ENCODE measurements around the gene NOX4.
"Not testable (repeated sequence)": the region's sequence is repeated elsewhere in the genome, so short reads cannot be mapped to it uniquely, and the experiment has no call there.

Gene NOX4

DNA sequence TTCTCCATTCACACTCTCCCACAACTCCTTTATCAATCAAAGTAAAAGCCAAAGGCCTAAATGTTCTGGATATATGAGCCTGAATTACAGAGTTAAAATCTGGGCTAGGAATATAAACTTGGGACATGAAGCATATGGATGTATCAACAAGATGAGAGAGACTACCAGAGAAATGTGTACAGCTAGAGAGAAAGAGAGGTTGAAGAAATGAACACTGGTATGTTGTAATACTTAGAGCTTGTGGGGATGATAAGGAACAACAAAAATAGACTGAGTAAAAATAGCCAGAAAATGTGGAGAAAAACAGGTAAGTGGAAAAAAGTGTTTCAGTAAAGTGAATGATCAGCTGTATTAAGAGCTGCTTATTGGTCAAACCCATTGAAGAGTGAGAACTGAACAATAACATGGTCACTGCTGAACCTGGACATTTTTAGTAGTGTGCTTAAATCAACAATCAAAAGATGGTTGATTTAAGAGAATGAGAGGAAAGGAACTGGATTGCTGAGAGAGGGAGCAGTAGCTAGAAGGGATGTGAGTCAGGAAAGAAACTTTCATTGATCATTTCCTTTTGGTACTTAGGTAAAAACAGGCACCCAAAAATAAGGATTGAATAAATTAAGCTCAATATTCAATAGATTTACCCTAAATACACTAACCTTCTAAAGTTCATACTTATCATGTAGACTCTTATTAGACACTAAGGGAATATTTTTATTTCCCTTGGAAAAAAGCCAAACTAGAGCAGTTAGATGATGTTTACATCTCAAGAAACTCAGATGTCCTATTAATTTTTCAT lies 111.0 kb downstream of the NOX4 start:
- H3K27me3 Mint-ChIP-seq; H3K4me3 Mint-ChIP-seq; H3K36me3 Mint-ChIP-seq; H3K9me3 Mint-ChIP-seq (ENCODE audit: low read depth); H3K27ac Mint-ChIP-seq; H3K4me1 Mint-ChIP-seq (ENCODE audit: low read depth): not testable (repeated sequence)

DNA sequence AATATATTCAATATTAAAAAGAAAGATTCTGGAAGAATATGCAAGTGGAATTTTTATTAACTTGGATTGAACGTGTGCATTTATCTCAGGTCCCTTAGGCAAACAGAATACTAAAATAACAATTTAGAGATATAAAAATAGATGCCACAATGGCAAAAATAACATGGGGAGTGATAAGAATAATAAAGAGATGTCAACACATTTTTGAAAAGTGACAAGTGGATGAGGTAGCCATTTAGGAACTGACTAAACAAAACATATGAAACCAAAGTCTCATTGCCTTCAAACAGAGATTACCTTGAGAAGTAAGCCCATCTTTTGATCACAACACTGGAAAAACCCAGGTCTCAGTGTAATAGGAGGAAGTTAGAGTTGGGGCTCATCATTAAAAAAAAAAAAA lies 112.2 kb downstream of the NOX4 start:
- not testable (repeated sequence) for H3K9me3 Mint-ChIP-seq (ENCODE audit: low read depth); H3K27me3 Mint-ChIP-seq; H3K4me3 Mint-ChIP-seq; H3K36me3 Mint-ChIP-seq; H3K27ac Mint-ChIP-seq; H3K4me1 Mint-ChIP-seq (ENCODE audit: low read depth)

DNA sequence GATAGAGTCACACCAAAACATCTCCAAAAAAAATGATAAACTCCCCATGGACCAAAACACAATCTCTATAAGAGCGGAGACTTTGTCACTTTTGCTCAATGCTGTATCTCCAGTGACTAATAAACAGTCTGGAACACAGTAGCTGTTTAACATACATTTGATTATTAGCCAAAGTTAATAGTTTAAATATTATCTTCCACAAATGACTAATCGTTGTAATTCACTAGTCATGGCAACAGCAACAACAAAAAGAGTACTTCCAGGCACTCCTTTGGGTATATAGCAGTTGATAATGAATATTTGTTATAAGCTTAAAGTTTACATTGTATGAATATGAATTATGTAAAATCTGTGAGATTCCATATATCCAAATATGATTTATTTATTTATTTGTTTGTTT lies 121.8 kb downstream of the NOX4 start:
- H3K4me3 Mint-ChIP-seq; H3K4me1 Mint-ChIP-seq (ENCODE audit: low read depth): not testable (repeated sequence)

DNA sequence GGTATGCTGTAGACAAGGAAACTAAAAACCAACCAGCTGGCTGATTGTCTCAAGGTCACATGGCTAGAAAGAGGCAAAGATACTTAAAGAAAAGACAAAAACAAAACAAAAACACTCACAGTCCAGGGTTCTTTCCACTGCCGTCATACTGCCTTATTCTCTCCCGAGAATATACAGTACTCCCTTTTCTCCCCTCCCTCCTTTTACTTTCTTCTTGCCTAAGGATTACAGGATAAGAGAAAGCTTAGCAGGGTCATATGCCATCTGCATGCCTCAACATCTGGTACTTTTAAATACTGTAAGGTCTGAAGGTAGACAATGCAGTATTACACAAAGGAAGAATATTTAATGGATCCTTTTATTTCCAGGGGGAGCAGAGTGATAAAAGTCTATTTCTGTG lies 126.3 kb downstream of the NOX4 start:
- not testable (repeated sequence) for H3K4me1 Mint-ChIP-seq (ENCODE audit: low read depth); H3K9me3 Mint-ChIP-seq (ENCODE audit: low read depth); H3K36me3 Mint-ChIP-seq; H3K27me3 Mint-ChIP-seq; H3K4me3 Mint-ChIP-seq; H3K27ac Mint-ChIP-seq

More for the DNA sequence above, 121.8 kb downstream of the NOX4 start:
- not testable (repeated sequence) for H3K36me3 Mint-ChIP-seq; H3K27me3 Mint-ChIP-seq; H3K9me3 Mint-ChIP-seq (ENCODE audit: low read depth); H3K27ac Mint-ChIP-seq

DNA sequence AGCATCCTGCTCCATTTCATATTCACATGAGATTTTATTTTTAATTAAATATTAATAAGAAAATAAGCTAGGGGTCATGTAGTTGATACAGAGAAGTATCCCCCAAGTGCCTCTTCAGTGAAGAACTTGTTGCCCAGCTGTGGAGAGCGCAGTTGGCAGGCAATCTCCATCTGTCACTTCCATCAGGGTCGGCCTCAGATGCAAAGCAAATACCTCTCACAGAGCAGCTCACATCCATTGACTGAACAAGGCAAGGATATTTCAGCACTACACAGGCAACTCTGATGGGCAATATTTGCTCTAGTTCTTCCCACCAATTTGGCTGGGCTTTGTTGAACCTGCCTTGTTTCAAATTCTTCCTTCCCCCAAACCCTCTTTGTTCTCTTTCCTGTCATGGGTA lies 129.4 kb downstream of the NOX4 start:
- no peaks in the 10 kb centered on the region for H3K4me1 Mint-ChIP-seq (ENCODE audit: low read depth)
- no peaks in the 10 kb centered on the region for H3K9me3 Mint-ChIP-seq (ENCODE audit: low read depth)
- no peak overlapping the region for H3K27ac Mint-ChIP-seq
- no peak overlapping the region for H3K4me3 Mint-ChIP-seq
- no peaks in the 10 kb centered on the region for H3K27me3 Mint-ChIP-seq
- H3K36me3 Mint-ChIP-seq: no peaks in the 10 kb centered on the region

DNA sequence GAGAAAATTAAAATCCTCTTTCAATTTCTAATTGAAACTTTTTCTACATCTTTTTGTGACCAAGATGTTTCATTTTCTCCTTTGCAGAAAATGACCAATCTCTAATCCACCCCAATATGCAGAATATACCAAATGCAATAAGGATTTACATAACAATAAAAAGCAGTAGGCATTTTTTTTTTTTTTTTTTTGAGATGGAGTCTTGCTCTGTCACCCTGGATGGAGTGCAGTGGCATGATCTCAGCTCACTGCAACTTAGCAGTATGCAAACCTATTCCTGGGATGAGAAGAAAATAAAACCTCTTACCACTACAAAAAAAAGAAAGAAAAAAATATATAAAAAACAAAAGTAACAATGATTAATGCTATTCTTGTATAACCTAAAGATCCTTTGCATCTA lies 132.0 kb downstream of the NOX4 start:
- not testable (repeated sequence) for H3K4me3 Mint-ChIP-seq; H3K4me1 Mint-ChIP-seq (ENCODE audit: low read depth); H3K27ac Mint-ChIP-seq; H3K27me3 Mint-ChIP-seq; H3K9me3 Mint-ChIP-seq (ENCODE audit: low read depth); H3K36me3 Mint-ChIP-seq

DNA sequence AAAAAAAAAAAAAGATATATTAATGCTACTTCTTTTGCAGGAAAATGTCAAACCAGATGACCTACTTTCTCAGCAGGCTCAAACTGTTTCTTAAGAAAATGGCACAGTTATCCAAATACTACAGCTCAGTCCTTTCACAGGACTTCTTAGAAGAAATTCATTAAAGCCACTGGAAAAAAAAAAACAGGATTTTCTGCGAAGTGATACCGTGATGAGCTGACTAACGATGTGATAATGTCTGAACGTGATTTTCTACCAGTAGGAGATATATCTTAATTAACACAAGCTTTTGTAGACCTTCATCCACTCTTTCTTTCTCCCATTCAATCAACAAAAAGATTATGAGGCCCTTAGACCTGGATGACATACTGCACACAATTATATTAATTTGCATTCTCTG lies 132.4 kb downstream of the NOX4 start:
- H3K4me3 Mint-ChIP-seq: no peak overlapping the region
- H3K4me1 Mint-ChIP-seq (ENCODE audit: low read depth): no peaks in the 10 kb centered on the region
- H3K36me3 Mint-ChIP-seq: no peaks in the 10 kb centered on the region
- H3K27me3 Mint-ChIP-seq: no peaks in the 10 kb centered on the region
- no peak overlapping the region for H3K27ac Mint-ChIP-seq
- no peaks in the 10 kb centered on the region for H3K9me3 Mint-ChIP-seq (ENCODE audit: low read depth)

DNA sequence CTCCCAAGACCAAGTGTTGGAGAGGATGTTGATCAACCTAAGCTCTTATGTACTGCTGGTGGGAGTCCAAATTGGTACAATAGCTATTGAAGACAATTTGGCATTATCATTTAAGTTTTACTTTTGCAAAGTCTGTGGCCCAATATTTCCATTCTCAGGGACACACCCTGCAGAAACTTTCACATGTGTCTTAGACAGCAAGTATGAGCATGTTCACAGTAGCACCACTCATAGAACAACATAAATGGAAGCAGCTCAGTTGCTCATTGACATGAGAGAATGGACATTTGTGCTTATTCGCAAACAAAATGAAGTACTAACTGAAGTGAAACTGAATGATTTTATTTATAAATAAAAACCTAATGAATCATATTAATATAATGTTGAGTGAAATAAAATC lies 135.5 kb downstream of the NOX4 start:
- no peaks in the 10 kb centered on the region for H3K9me3 Mint-ChIP-seq (ENCODE audit: low read depth)
- H3K27me3 Mint-ChIP-seq: no peaks in the 10 kb centered on the region
- no peaks in the 10 kb centered on the region for H3K4me1 Mint-ChIP-seq (ENCODE audit: low read depth)
- no peaks in the 10 kb centered on the region for H3K36me3 Mint-ChIP-seq
- H3K4me3 Mint-ChIP-seq: no peak overlapping the region
- no peak overlapping the region for H3K27ac Mint-ChIP-seq

DNA sequence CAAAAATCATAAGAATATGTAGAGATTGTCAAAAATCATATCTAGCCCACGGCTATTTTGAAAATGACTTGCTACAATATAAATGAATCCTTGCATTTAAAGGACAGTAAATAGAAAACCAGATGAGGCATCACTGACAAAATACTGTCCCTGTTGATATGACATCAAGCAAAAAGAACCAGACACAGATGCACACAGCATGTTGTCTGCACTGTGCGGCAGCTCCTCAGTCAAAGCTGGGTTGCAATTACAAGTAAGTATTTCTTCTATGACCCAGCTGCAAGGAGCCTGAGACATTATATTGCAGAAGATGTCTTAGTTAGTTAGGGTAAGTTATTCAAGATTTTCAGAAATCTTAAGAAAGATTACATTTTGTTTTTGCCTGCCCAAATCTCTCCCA lies 136.7 kb downstream of the NOX4 start:
- not testable (repeated sequence) for H3K27ac Mint-ChIP-seq; H3K4me3 Mint-ChIP-seq; H3K27me3 Mint-ChIP-seq; H3K36me3 Mint-ChIP-seq; H3K4me1 Mint-ChIP-seq (ENCODE audit: low read depth); H3K9me3 Mint-ChIP-seq (ENCODE audit: low read depth)

DNA sequence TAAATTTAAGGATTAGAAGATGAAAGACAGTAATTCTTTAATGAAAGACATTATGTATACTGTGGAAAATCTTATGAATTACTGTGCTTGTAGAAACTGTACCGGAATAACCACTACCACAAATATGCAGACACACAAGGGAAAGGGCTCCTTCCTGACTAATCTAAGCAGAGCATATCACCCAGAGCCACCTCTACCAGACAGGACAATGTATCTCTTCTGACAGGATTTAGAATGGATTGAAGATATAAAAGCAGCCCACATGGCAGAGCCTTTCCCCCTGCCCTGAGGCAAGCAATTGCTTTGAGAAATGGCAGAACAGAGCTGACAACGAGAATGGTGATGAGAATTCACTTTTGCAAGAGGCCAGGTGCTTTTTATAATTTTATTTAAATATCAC lies 144.1 kb downstream of the NOX4 start:
- Mint-ChIP-seq H3K27ac (no peak overlapping the region), H3K27me3 (no peaks in the 10 kb centered on the region), H3K9me3 (ENCODE audit: low read depth) (no peaks in the 10 kb centered on the region), H3K4me3 (no peak overlapping the region), H3K36me3 (no peaks in the 10 kb centered on the region), H3K4me1 (ENCODE audit: low read depth) (no peaks in the 10 kb centered on the region)

DNA sequence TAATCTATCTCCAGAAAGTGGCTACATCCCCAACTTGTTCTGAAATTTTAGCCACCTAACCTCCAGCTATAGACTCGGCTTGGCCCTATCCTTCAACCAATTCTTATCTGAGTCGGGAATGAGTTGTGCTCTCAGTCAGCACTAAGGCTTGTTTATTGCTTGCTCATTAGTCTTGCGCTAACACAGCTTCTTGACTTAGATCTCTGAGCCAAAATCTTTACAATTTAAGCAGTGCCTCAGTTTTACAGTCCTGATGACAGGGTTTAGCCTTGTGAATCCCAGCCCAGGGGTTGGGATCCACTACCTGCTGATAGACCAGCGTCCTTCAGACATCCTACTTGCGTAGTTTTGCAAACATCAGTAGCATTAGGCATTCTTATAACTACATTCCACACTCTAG lies 144.6 kb downstream of the NOX4 start:
- no peaks in the 10 kb centered on the region for H3K36me3 Mint-ChIP-seq
- no peaks in the 10 kb centered on the region for H3K27me3 Mint-ChIP-seq
- H3K9me3 Mint-ChIP-seq (ENCODE audit: low read depth): no peaks in the 10 kb centered on the region
- H3K4me3 Mint-ChIP-seq: no peak overlapping the region
- H3K27ac Mint-ChIP-seq: no peak overlapping the region
- H3K4me1 Mint-ChIP-seq (ENCODE audit: low read depth): no peaks in the 10 kb centered on the region

DNA sequence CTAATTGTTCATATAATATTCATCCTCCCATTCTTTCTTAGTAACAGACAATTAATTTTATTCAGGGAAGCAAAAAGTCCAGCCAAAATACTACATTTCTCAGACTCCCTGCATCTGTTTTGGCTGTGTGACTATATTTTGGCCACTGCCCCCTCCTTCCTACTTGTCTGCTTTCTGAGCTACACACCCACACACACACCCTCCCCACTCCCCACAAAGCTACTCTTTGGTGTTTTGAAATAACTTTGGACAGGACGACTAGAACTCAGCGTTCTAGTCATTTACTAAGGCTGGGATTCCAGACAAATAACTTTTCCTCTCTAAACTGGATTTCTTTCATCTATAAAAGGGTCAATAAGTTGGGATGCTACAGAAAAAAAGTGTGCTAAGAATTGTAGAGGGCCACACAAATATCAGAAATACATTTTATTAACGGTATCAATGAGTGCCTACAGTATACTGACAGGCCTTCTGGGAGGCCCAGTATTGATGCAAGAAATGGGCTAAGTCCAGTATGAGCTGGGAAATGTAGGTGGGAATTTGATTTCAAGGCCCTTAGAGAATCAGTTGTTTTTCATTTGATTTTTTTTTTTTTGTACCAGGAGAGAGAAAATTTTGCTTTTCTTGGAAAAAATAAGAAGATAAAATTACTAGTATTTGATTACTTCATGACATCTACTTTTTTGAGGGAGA lies 148.1 kb downstream of the NOX4 start:
- not testable (repeated sequence) for H3K36me3 Mint-ChIP-seq; H3K27ac Mint-ChIP-seq; H3K27me3 Mint-ChIP-seq; H3K4me1 Mint-ChIP-seq (ENCODE audit: low read depth); H3K4me3 Mint-ChIP-seq; H3K9me3 Mint-ChIP-seq (ENCODE audit: low read depth)

DNA sequence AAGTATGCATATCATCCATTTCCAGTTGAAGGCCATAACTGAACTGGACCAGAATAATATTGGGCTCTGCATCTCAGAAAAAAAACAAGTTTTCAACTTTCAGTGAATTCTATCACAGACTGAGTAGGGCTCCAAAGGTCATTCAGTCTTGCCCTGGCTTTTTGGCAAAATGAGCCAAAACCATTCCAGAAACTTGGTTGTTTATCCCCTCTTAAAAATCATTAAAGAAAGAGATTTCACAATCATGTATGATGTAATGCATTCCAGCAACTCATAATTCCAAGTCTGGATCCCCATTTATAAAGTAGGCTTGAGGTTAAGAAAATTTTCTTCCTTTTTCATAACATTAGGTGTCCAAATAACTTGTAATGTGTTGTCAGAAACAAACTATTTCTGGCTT lies 150.7 kb downstream of the NOX4 start:
- not testable (repeated sequence) for H3K27ac Mint-ChIP-seq; H3K4me1 Mint-ChIP-seq (ENCODE audit: low read depth); H3K9me3 Mint-ChIP-seq (ENCODE audit: low read depth); H3K4me3 Mint-ChIP-seq; H3K36me3 Mint-ChIP-seq; H3K27me3 Mint-ChIP-seq

DNA sequence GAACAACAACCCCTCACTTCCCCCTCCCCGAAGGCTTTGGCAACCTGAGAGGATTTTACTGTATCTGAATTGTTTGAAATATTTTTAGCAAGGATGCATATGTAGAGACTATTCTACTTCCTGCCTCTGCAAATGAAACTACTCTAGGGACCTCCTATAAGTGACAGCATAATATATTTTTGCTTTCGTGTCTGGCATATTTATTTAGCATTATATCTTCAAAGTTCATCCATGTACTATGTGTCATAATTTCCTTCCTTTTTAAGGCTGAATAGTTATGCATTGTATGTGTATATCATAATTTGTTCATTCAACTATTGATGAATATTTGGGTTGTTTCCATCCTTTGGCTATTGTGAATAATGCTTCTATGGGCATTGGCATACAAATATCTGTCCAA lies 153.1 kb downstream of the NOX4 start:
- not testable (repeated sequence) for H3K4me1 Mint-ChIP-seq (ENCODE audit: low read depth); H3K27ac Mint-ChIP-seq; H3K9me3 Mint-ChIP-seq (ENCODE audit: low read depth); H3K36me3 Mint-ChIP-seq; H3K4me3 Mint-ChIP-seq; H3K27me3 Mint-ChIP-seq

DNA sequence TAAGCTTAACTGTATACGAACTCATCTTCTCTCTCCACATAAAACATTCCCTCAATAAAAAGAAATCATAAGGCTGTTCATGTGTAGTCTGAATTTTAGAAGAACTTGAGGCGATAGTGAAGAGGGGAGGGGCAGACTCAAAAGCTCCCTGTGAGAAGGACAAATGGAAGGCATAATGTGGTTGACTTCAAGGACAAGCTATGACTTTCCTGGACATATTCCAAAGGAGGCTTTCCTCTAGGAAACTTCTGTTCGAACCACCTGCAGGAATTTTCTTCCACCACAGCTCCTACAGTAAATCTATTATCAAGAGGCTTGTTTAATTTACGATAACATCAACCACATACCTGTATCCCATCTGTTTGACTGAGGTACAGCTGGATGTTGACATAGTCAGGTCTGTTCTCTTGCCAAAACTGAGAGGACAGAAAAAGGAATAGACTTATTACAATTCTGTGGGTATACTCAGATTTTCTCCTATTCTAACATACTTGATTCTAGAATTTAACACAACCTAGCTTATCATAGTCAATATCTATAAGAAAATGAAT lies 154.0 kb downstream of the NOX4 start:
- not testable (repeated sequence) for H3K4me1 Mint-ChIP-seq (ENCODE audit: low read depth); H3K27me3 Mint-ChIP-seq; H3K9me3 Mint-ChIP-seq (ENCODE audit: low read depth); H3K27ac Mint-ChIP-seq; H3K4me3 Mint-ChIP-seq; H3K36me3 Mint-ChIP-seq

DNA sequence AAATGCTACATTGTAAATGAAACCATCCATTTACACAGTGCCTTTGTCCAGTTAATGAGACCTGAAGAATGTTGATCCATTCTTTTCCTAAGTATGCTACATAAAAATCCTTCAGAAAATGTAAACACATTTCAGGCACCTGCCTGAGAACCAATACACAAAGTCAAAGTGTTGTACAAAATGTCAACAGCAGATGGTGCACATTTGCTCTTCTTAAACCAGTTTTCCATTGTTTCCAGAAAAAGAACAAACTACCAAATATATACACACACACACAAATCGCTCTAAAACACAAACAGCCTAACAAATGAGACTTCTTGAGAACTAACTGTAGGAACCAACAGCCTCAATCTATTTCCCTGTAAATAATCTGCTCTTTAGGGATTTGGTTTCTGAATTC lies 157.5 kb downstream of the NOX4 start:
- H3K27me3 Mint-ChIP-seq; H3K9me3 Mint-ChIP-seq (ENCODE audit: low read depth); H3K4me3 Mint-ChIP-seq; H3K4me1 Mint-ChIP-seq (ENCODE audit: low read depth); H3K36me3 Mint-ChIP-seq; H3K27ac Mint-ChIP-seq: not testable (repeated sequence)
